Activated CD4-positive, CD25-positive, alpha-beta regulatory T cell treated with anti-CD3 and anti-CD28 coated beads, Interleukin-2, amount 50 U/mL, for 72 hours (primary cell): Measurements from ENCODE around the gene PTPRB.
"Not testable (repeated sequence)": the region's sequence is repeated elsewhere in the genome, so short reads cannot be mapped to it uniquely, and the experiment has no call there.

Source experiments
- DNase-seq: peaks from one replicate; pipeline ENCODE4 v3.0.0; 2021

Gene PTPRB

DNA sequence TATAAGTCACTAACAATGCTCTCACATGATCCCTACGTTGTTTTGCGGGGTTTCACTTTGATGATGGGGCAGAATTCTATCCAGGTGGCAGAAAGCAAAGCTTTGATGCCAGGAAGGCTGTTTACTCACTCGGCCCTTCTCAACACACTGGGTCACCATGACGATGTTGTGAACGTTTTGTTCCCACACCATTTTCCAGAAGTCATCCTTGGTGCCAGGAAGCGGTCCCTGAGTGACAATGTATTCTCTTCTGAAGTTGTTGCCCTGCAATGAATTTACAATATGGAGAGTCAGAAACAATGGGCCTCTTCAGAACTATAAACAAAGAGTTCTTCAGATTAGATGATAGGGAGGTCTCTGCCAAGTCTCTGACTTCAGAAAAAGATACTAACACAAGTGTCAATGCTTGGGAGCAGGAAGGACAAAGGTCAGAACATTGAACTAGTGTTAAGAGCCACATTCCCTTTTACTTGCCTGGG, 101.3 kb downstream of the PTPRB start:
- DNase-seq: no peak

- no peak for DNase-seq
These were observed 102.8 kb downstream of the PTPRB start for GRCh38 chr12:70534466-70534865.

DNA sequence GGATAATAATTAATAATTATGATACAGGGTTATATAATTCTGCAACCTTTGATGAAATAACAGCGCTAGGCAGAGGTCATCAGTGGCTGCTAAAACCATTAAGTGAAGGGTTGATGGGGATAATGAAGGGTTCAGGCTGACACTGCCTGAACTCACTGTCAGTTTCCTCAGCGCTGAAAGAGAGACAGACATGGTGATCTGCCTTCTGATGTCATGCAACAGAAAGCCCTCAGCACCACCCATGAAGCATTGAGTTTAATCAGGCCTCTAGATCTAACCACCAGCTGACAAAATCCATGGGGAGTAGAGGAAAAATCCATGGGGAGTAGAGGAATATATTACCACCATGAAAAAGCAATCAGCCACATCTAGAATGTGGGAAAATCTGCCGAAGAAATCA, 107.6 kb downstream of the PTPRB start:
- DNase-seq: no peak

- DNase-seq: no peak
These were observed 116.4 kb downstream of the PTPRB start for GRCh38 chr12:70520847-70521246.

- no peak for DNase-seq
These were observed 123.8 kb downstream of the PTPRB start for GRCh38 chr12:70513426-70513825.

GRCh38 chr12:70508178-70508577, 129.1 kb downstream of the PTPRB start:
- DNase-seq: no peak

DNA sequence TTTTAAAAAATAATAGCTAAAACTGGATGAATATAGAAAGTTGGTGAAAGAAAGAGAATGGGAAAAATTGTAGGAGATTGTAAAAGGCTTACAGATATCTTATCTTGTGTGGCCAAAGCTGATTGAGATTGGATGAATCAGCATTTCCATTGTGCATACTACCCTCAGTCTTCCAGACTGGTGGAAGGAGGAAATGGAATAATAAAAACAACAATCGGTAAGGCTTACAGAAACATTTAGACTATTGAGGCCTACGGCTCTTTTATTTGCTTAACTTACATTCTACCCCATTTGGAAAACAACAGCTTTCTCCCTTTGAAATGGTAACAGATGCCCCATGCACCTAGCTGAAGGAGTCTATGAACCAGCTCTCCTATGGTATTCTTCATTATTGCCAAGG, 129.8 kb downstream of the PTPRB start:
- no peak for DNase-seq

- DNase-seq: no peak
These were observed 139.7 kb downstream of the PTPRB start for GRCh38 chr12:70497508-70497907.

DNA sequence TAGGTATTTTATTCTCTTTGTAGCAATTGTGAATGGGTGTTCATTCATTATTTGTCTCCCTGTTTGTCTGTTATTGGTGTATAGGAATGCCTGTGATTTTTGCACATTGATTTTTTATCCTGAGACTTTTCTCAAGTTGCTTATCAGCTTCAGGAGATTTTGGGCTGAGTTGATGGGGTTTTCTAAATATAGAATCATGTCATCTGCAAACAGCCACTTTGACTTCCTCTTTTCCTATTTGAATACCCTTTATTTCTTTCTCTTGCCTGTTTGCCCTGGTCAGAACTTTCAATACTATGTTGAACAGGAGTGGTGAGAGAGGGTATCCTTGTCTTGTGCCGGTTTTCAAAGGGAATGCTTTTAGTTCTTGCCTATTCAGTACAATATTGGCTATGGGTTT, 144.3 kb downstream of the PTPRB start:
- DNase-seq: not testable (repeated sequence)

DNA sequence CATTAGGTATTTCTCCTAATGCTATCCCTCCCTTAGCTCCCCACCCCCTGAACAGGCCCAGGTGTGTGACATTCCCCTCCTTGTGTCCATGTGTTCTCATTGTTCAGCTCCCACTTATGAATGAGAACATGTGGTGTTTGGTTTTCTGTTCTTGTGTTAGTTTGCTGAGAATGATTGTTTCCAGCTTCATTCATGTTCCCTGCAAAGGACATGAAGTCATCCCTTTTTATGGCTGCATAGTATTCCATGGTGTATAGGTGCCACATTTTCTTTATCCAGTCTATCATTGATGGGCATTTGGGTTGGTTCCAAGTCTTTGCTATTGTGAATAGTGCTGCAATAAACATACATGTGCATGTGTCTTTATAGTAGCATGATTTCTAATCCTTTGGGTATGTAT, 146.3 kb downstream of the PTPRB start:
- not testable (repeated sequence) for DNase-seq

GRCh38 chr12:70487440-70487839, 149.8 kb downstream of the PTPRB start:
- DNase-seq: no peak

GRCh38 chr12:70486588-70486987, 150.6 kb downstream of the PTPRB start:
- no peak for DNase-seq

DNA sequence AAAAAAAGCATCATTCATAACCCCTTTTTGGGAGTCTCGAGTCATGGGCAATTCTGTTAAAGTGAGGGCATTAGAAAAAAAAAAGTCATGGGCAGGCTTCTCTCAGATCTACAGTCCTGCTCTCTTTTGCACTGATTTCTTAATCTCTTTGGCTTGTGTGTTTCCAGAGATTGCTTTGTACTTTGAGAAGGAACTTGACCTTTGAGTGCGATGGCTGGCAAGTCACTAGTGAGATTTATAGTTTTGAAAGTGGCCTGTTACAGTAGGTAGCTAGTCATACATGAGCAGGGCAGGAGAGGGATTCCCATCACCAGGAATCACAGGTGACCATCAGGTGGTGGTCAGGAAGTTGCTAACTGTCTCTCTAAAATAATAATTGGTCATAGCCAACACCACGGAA, 151.5 kb downstream of the PTPRB start:
- no peak for DNase-seq

GRCh38 chr12:70484464-70484863, 152.8 kb downstream of the PTPRB start:
- no peak for DNase-seq

DNA sequence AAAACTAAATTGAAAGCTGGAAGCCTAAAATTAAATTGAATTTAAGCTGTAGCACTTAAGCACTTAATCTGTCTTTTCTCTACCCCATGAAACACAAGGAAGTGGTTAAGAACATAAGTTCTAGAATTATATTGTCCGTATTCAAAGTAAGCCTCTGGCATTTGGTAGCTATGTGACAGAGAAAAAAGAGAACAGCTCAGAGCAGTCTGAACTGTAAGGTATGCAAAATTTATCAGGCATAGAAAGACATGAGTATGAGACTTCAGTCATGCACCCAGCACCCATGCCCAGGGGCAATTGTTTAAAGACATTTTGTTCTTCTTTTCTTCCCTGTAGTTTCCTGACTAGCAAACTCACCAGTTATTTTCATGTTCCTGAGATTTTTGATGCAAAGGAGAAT, 154.5 kb downstream of the PTPRB start:
- DNase-seq: no peak

DNA sequence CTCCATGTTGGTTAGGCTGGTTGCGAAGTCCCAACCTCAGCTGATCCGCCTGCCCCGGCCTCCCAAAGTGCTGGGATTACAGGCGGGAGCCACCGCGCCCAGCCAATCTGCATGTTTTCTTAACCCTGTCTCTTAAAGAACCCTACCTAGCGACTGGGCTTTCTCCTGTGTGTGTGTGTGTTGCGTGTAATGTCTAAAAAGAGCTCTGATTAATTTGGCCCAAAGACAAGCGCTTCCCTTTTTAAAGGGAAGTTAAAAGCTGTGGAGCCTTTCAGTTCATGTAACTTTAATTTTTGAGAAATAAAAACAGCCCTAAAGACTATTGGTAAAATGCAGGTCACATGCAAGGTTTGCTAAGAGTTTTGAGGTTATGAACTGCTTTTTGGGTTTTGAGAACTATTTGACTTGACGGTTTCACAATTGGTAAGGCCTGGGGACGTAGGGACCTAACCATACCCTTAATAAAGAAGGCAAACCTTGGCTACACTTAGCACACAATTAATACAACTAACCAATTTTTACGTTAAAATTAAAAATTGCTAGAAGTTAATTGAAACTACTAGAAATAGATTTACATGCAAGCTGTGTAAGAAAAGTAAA, 167.9 kb downstream of the PTPRB start:
- DNase-seq: no peak

DNA sequence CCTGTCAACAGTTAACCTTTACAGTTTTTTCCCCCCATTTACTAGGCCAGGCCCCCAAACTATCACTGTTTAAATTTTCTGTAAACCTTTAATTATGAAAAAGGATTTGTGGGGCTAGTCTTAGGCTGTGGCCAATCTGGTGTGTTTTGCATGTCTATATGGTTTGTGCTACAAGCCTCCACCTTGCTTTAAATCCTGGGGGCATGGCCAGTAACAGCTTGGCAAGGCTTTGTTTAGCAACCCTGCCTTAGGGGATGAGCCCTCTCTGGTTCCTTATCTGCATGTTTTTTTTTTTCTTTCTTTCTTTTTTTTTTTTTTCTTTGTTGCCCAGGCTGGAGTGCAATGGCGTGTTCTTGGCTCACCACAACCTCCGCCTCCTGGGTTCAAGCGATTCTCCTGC, 168.5 kb downstream of the PTPRB start:
- DNase-seq: no peak

GRCh38 chr12:70467918-70468733, 169.1 kb downstream of the PTPRB start:
- no peak for DNase-seq

- no peak for DNase-seq
These were observed 169.8 kb downstream of the PTPRB start for GRCh38 chr12:70467476-70467875.

GRCh38 chr12:70466753-70467152, 170.5 kb downstream of the PTPRB start:
- no peak for DNase-seq
